ENCODE measurements around the gene MRPL58. TPM values are rescaled to one million over a fixed set of nuclear protein-coding genes. Genes with fewer than 3 reads are reported as not detected.
A peak's percentile ranks its signal among the peaks of the same experiment; 100 is the strongest.

MRPL58 gene
- total RNA-seq, 4 donors from 2014 or later, result 97.9 to 141 (median 107) TPM

GRCh38 chr17:74986206-74986576 lies 26.3 kb upstream of the MRPL58 start:
- intact Hi-C loops (cut with DNase I; ENCODE audit: low total_unique reads), result loop anchor here (2.0 kb wide), 1 partner anchor 47 kb away; no protein-coding TSS in a partner anchor

GRCh38 chr17:74987418-74987908 lies 25.0 kb upstream of the MRPL58 start, which contains the start of gene CDR2L:
Gene CDR2L (plus strand): TSS chr17:74987632. CDS start chr17:74988044, 412 bp downstream.
- Histone ChIP-seq H3K9me3 (no peaks in the 10 kb centered on the region), H3K36me3 (no peaks in the 10 kb centered on the region), H3K27ac (peak within 1 kb of the TSS; percentile 82 to 86 (median 84)), H3K4me3 (peak within 1 kb of the TSS; percentile 63 to 87 (median 70)), H3K27me3 (peaks cover 0 to 9% (median 8%) of the 10 kb centered on the region in 3 donors), H3K4me1 (peaks cover 11 to 21% of the 10 kb centered on the region in 2 donors)
- TF ChIP-seq CTCF (IDR thresholded peaks at IDR 0.05 in 4 of 5, conservative IDR thresholded peaks at IDR 0.05 in 1 of 5) (no peak), POLR2A (IDR thresholded peaks at IDR 0.05) (peak; percentile 82 to 87)
- in situ Hi-C loops (cut with MboI; ENCODE audit: low sequenced_read_pairs in 4 of 4) (no loop called here), intact Hi-C loops (cut with DNase I; ENCODE audit: low total_unique reads) (loop anchor here (1.0 to 2.0 kb wide), 2 partner anchors 26 to 45 kb away; no protein-coding TSS in a partner anchor)
- ATAC-seq, result peak; percentile 89 to 90
- peak; percentile 92 for DNase-seq

More at GRCh38 chr17:74986206-74986576, 26.3 kb upstream of the MRPL58 start:
- DNase-seq, result no peak
- peaks cover 22 to 28% of the 10 kb centered on the region in 2 donors for H3K4me1 ChIP-seq
- no peak overlapping the region for H3K27ac ChIP-seq
- no peak for TF ChIP-seq POLR2A (IDR thresholded peaks at IDR 0.05)
- TF ChIP-seq CTCF (IDR thresholded peaks at IDR 0.05 in 4 of 5, conservative IDR thresholded peaks at IDR 0.05 in 1 of 5), result no peak
- no peaks in the 10 kb centered on the region for H3K9me3 ChIP-seq
- in situ Hi-C loops (cut with MboI; ENCODE audit: low sequenced_read_pairs in 4 of 4), result no loop called here
- no peak for ATAC-seq
- no peak overlapping the region for H3K4me3 ChIP-seq
- H3K27me3 ChIP-seq, result peaks cover 3 to 20% (median 9%) of the 10 kb centered on the region in 3 donors
- no peaks in the 10 kb centered on the region for H3K36me3 ChIP-seq

- H3K9me3 ChIP-seq, result no peaks in the 10 kb centered on the region
- peak overlapping the region; percentile 82 to 86 (median 84) for H3K27ac ChIP-seq
- peak; percentile 63 to 65 for DNase-seq
- peaks cover 8 to 21% of the 10 kb centered on the region in 2 donors for H3K4me1 ChIP-seq
- H3K36me3 ChIP-seq, result no peaks in the 10 kb centered on the region
- intact Hi-C loops (cut with DNase I; ENCODE audit: low total_unique reads) (loop anchor here (1.0 to 2.0 kb wide), 3 partner anchors 23 to 45 kb away; no protein-coding TSS in a partner anchor), in situ Hi-C loops (cut with MboI; ENCODE audit: low sequenced_read_pairs in 4 of 4) (no loop called here)
- peak; percentile 68 to 70 for ATAC-seq
- TF ChIP-seq CTCF (IDR thresholded peaks at IDR 0.05 in 4 of 5, conservative IDR thresholded peaks at IDR 0.05 in 1 of 5), result peak in 4 of 5 experiments; percentile 5 to 55 (median 36)
- TF ChIP-seq POLR2A (IDR thresholded peaks at IDR 0.05), result peak in 1 of 2 donors; percentile 40
- peaks cover 0 to 9% (median 2%) of the 10 kb centered on the region in 3 donors for H3K27me3 ChIP-seq
- H3K4me3 ChIP-seq, result peak overlapping the region; percentile 63 to 87 (median 70)
Measured at GRCh38 chr17:74987909-74988711, 24.4 kb upstream of the MRPL58 start.

GRCh38 chr17:74990581-74991105 lies 21.8 kb upstream of the MRPL58 start:
- intact Hi-C loops (cut with DNase I; ENCODE audit: low total_unique reads) (no loop called here), in situ Hi-C loops (cut with MboI; ENCODE audit: low sequenced_read_pairs in 4 of 4) (no loop called here)
- DNase-seq (no peak), ATAC-seq (no peak)
- H3K4me3 ChIP-seq, result no peak overlapping the region
- no peaks in the 10 kb centered on the region for H3K36me3 ChIP-seq
- H3K27ac ChIP-seq, result peak overlapping the region in 3 of 4 donors; percentile 9 to 84 (median 14)
- H3K27me3 ChIP-seq, result no peaks in the 10 kb centered on the region
- H3K9me3 ChIP-seq, result no peaks in the 10 kb centered on the region
- TF ChIP-seq CTCF (IDR thresholded peaks at IDR 0.05 in 4 of 5, conservative IDR thresholded peaks at IDR 0.05 in 1 of 5) (no peak), POLR2A (IDR thresholded peaks at IDR 0.05) (no peak)
- H3K4me1 ChIP-seq, result peaks cover 8 to 21% of the 10 kb centered on the region in 2 donors

Data from gastrocnemius medialis (tissue), 4 donors.